ENCODE results near the gene KLB. TPM values are rescaled to one million over a fixed set of nuclear protein-coding genes. Genes with fewer than 3 reads are reported as not detected.
"Not testable (repeated sequence)": the region's sequence is repeated elsewhere in the genome, so short reads cannot be mapped to it uniquely, and the experiment has no call there.

The KLB gene
- 0.75 TPM for polyA plus RNA-seq
- long read RNA-seq, donor 1, partial matches to known transcripts: 378 of 442 reads
- long read RNA-seq, donor 1, other reads (novel, unspliced or antisense): 64 of 442 reads
- long read RNA-seq, donor 2, partial matches to known transcripts: 1,447 of 1,580 reads
- long read RNA-seq, donor 2, other reads (novel, unspliced or antisense): 133 of 1,580 reads
- long read RNA-seq, donor 3, partial matches to known transcripts: 2,521 of 2,643 reads
- long read RNA-seq, donor 3, other reads (novel, unspliced or antisense): 122 of 2,643 reads
- long read RNA-seq, donor 4, partial matches to known transcripts: 150 of 156 reads
- long read RNA-seq, donor 4, other reads (novel, unspliced or antisense): 6 of 156 reads
- long read RNA-seq, donor 5, partial matches to known transcripts: 437 of 473 reads
- long read RNA-seq, donor 5, other reads (novel, unspliced or antisense): 36 of 473 reads
- long read RNA-seq, donor 6, partial matches to known transcripts: 1,682 of 1,775 reads
- long read RNA-seq, donor 6, other reads (novel, unspliced or antisense): 93 of 1,775 reads
- long read RNA-seq, donor 7, partial matches to known transcripts: 755 of 783 reads
- long read RNA-seq, donor 7, other reads (novel, unspliced or antisense): 28 of 783 reads
- long read RNA-seq, donor 8, partial matches to known transcripts: 1,863 of 1,940 reads
- long read RNA-seq, donor 8, other reads (novel, unspliced or antisense): 77 of 1,940 reads
- long read RNA-seq, donor 9, partial matches to known transcripts: 1,691 of 1,826 reads
- long read RNA-seq, donor 9, other reads (novel, unspliced or antisense): 135 of 1,826 reads
- long read RNA-seq, donor 10: 0 reads
- long read RNA-seq, donor 11, partial matches to known transcripts: 764 of 812 reads
- long read RNA-seq, donor 11, other reads (novel, unspliced or antisense): 48 of 812 reads

GRCh38 chr4:39406763-39407583, at the start of gene KLB:
Gene KLB (plus strand): TSS chr4:39406930. CDS start chr4:39406950, 20 bp downstream.
- no peaks in the 10 kb centered on the region for H3K36me3 ChIP-seq (ENCODE audit: control insufficient read depth, insufficient read depth, low read length)
- 10% methylated on average over 4 of the region's 12 CpGs for WGBS (ENCODE audit: insufficient coverage, low lambda C conversion rate)
- no peak within 1 kb of the TSS for H3K4me3 ChIP-seq (ENCODE audit: low read length)
- H3K27me3 ChIP-seq (ENCODE audit: control insufficient read depth, insufficient read depth, low read length): no peaks in the 10 kb centered on the region
- H3K9me3 ChIP-seq (ENCODE audit: control insufficient read depth, low read depth, low read length): no peaks in the 10 kb centered on the region
- no peaks in the 10 kb centered on the region for H3K4me1 ChIP-seq (ENCODE audit: control insufficient read depth, insufficient read depth, low read length)
- peak; percentile 71 to 90 for DNase-seq
- no peak within 1 kb of the TSS for H3K27ac ChIP-seq (ENCODE audit: low read length)

DNA sequence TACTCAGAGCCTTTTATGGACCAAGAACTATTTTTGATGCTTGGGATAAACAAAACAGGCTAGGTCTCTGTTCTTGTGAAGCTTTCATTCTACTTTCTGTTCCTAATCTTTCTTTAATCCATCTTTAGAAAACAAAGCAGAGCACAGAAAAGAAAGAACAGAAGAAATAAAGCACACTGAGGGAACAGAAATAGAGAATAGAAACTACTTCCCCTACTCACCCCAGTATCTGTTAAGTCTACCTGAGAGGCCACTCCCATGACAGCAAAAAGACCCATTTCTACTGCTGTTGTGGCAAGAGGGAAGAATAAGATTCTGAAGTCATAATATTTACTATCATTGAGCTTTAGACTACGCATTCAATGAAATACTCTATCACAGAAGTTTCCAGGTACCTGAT, 49.7 kb upstream of the KLB start:
- no peaks in the 10 kb centered on the region for H3K36me3 ChIP-seq (ENCODE audit: control insufficient read depth, insufficient read depth, low read length)
- no peak overlapping the region for H3K27ac ChIP-seq (ENCODE audit: low read length)
- peaks cover 5% of the 10 kb centered on the region for H3K4me1 ChIP-seq (ENCODE audit: control insufficient read depth, insufficient read depth, low read length)
- no peaks in the 10 kb centered on the region for H3K9me3 ChIP-seq (ENCODE audit: control insufficient read depth, low read depth, low read length)
- 100% methylated on average over 1 of the region's 1 CpG for WGBS (ENCODE audit: insufficient coverage, low lambda C conversion rate)
- no peak overlapping the region for H3K4me3 ChIP-seq (ENCODE audit: low read length)
- H3K27me3 ChIP-seq (ENCODE audit: control insufficient read depth, insufficient read depth, low read length): no peaks in the 10 kb centered on the region
- no peak for DNase-seq

DNA sequence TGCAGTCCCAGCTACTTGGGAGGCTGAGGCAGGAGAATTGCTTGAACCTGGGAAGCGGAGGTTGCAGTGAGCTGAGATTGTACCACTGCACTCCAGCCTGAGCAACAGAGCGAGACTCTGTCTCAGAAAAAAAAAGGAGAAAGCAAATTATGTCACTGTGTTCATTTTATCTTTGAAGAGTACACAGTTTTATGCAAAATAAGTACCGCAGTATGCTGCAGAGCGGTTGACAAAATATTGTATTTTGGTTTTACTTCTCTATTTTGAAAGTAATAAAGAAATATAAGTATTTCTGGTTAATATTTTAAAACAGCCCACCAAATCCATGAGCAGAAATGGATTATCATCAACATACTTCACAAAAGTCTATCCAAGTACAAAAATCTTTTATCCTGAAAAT, 46.1 kb upstream of the KLB start:
- DNase-seq; H3K36me3 ChIP-seq (ENCODE audit: control insufficient read depth, insufficient read depth, low read length); H3K27me3 ChIP-seq (ENCODE audit: control insufficient read depth, insufficient read depth, low read length); H3K4me3 ChIP-seq (ENCODE audit: low read length); H3K9me3 ChIP-seq (ENCODE audit: control insufficient read depth, low read depth, low read length); H3K27ac ChIP-seq (ENCODE audit: low read length); H3K4me1 ChIP-seq (ENCODE audit: control insufficient read depth, insufficient read depth, low read length): not testable (repeated sequence)
- 100% methylated on average over 1 of the region's 4 CpGs for WGBS (ENCODE audit: insufficient coverage, low lambda C conversion rate)

- H3K36me3 ChIP-seq (ENCODE audit: control insufficient read depth, insufficient read depth, low read length): no peaks in the 10 kb centered on the region
- WGBS (ENCODE audit: insufficient coverage, low lambda C conversion rate): 83% methylated on average over 2 of the region's 3 CpGs
- no peaks in the 10 kb centered on the region for H3K27me3 ChIP-seq (ENCODE audit: control insufficient read depth, insufficient read depth, low read length)
Measured at GRCh38 chr4:39362827-39363226, 43.9 kb upstream of the KLB start.

DNA sequence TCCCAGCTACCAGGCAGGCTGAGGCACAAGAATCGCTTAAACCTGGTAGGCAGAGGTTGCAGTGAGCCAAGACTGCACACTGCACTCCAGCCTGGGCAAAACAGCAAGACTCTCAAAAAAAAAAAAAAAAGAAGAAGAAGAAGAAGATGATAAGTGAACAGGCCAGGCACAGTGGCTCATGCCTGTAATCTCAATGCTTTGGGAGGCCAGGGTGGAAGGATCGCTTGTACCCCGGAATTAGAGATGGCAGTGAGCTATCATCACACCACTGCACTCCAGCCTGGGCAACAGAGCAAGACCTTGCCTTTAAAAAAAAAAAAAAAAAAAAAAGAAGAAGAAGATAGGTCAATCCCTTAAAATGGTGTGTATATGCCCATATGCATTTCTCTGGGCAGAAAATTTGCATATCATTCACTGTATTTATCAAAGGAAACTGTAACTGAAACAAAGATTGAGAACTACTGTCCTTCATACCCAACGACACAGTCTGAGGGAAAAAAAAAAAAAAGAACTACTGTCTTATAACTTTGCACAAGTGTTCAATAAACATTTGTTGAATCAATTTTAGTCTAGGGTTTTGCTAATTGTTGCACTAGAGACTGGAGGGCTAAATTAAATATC, 42.8 kb upstream of the KLB start:
- no peaks in the 10 kb centered on the region for H3K9me3 ChIP-seq (ENCODE audit: control insufficient read depth, low read depth, low read length)
- H3K4me3 ChIP-seq (ENCODE audit: low read length): no peak overlapping the region
- WGBS (ENCODE audit: insufficient coverage, low lambda C conversion rate): no CpG with 5 or more reads among the region's 4 CpGs
- no peaks in the 10 kb centered on the region for H3K4me1 ChIP-seq (ENCODE audit: control insufficient read depth, insufficient read depth, low read length)
- no peak for DNase-seq
- H3K27ac ChIP-seq (ENCODE audit: low read length): no peak overlapping the region
- H3K36me3 ChIP-seq (ENCODE audit: control insufficient read depth, insufficient read depth, low read length): no peaks in the 10 kb centered on the region
- H3K27me3 ChIP-seq (ENCODE audit: control insufficient read depth, insufficient read depth, low read length): no peaks in the 10 kb centered on the region

More at GRCh38 chr4:39362827-39363226, 43.9 kb upstream of the KLB start:
- H3K27ac ChIP-seq (ENCODE audit: low read length): no peak overlapping the region
- no peaks in the 10 kb centered on the region for H3K4me1 ChIP-seq (ENCODE audit: control insufficient read depth, insufficient read depth, low read length)
- H3K4me3 ChIP-seq (ENCODE audit: low read length): no peak overlapping the region
- no peak for DNase-seq
- H3K9me3 ChIP-seq (ENCODE audit: control insufficient read depth, low read depth, low read length): no peaks in the 10 kb centered on the region

DNA sequence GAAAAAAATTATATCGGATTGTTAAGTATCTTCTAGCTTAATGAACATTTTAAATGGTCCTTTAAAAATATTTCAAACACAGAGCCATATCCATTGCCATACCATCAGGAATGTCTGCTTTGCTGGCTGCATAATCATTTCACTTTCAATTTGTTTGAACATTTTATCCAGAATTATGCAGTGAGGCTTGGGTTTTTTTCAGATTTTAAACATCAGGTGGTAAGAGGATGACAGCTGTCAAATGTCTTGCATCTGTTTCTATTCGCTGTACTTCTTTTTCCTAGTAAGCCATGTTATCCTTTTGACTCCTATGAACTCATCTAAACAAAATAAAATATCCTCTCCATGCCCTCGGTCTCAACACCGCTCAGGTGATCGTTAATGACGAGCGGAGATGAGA, 41.4 kb upstream of the KLB start:
- Histone ChIP-seq H3K27me3 (ENCODE audit: control insufficient read depth, insufficient read depth, low read length) (no peaks in the 10 kb centered on the region), H3K4me3 (ENCODE audit: low read length) (peak overlapping the region; percentile 93), H3K27ac (ENCODE audit: low read length) (peak overlapping the region; percentile 86), H3K36me3 (ENCODE audit: control insufficient read depth, insufficient read depth, low read length) (no peaks in the 10 kb centered on the region), H3K9me3 (ENCODE audit: control insufficient read depth, low read depth, low read length) (no peaks in the 10 kb centered on the region), H3K4me1 (ENCODE audit: control insufficient read depth, insufficient read depth, low read length) (no peaks in the 10 kb centered on the region)
- no peak for DNase-seq
- no CpG with 5 or more reads among the region's 7 CpGs for WGBS (ENCODE audit: insufficient coverage, low lambda C conversion rate)

- Histone ChIP-seq H3K4me1 (ENCODE audit: control insufficient read depth, insufficient read depth, low read length) (no peaks in the 10 kb centered on the region), H3K27ac (ENCODE audit: low read length) (peak within 1 kb of the TSS; percentile 86), H3K27me3 (ENCODE audit: control insufficient read depth, insufficient read depth, low read length) (no peaks in the 10 kb centered on the region), H3K4me3 (ENCODE audit: low read length) (peak within 1 kb of the TSS; percentile 93), H3K9me3 (ENCODE audit: control insufficient read depth, low read depth, low read length) (peaks cover 3% of the 10 kb centered on the region), H3K36me3 (ENCODE audit: control insufficient read depth, insufficient read depth, low read length) (no peaks in the 10 kb centered on the region)
- peak; percentile 94 to 96 for DNase-seq
- no CpG with 5 or more reads among the region's 60 CpGs for WGBS (ENCODE audit: insufficient coverage, low lambda C conversion rate)
Measured at GRCh38 chr4:39365830-39366771, 40.6 kb upstream of the KLB start, which contains the start of gene RFC1. Gene RFC1 (minus strand): TSS chr4:39366362. CDS start chr4:39366241, 121 bp downstream.

GRCh38 chr4:39367166-39367565, 39.6 kb upstream of the KLB start:
- no peak for DNase-seq

DNA sequence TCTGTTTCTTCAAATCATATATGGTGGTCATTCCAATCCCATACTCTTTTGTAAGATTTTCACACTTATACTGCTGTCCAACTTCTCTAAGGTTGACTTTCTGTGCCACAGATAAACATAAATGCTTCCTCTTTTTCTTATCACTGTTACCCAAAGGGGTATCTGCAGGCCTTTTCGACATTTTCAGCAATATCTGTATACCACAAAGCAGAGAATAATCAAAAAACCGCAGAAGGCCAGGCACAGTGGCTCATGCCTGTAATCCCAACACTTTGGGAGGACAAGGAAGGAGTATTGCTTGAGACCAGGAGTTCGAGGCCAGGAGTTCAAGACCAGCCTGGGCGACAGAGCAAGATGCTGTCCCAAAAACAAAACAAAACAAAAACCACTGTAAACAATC, 37.4 kb upstream of the KLB start:
- Histone ChIP-seq H3K27ac (ENCODE audit: low read length) (no peak overlapping the region), H3K36me3 (ENCODE audit: control insufficient read depth, insufficient read depth, low read length) (no peaks in the 10 kb centered on the region), H3K9me3 (ENCODE audit: control insufficient read depth, low read depth, low read length) (peaks cover 3% of the 10 kb centered on the region), H3K4me1 (ENCODE audit: control insufficient read depth, insufficient read depth, low read length) (no peaks in the 10 kb centered on the region), H3K27me3 (ENCODE audit: control insufficient read depth, insufficient read depth, low read length) (no peaks in the 10 kb centered on the region), H3K4me3 (ENCODE audit: low read length) (no peak overlapping the region)
- DNase-seq: no peak
- WGBS (ENCODE audit: insufficient coverage, low lambda C conversion rate): 80% methylated on average over 2 of the region's 4 CpGs

More at GRCh38 chr4:39367166-39367565, 39.6 kb upstream of the KLB start:
- Histone ChIP-seq H3K27ac (ENCODE audit: low read length) (no peak overlapping the region), H3K9me3 (ENCODE audit: control insufficient read depth, low read depth, low read length) (peaks cover 3% of the 10 kb centered on the region), H3K27me3 (ENCODE audit: control insufficient read depth, insufficient read depth, low read length) (no peaks in the 10 kb centered on the region), H3K4me1 (ENCODE audit: control insufficient read depth, insufficient read depth, low read length) (no peaks in the 10 kb centered on the region), H3K4me3 (ENCODE audit: low read length) (no peak overlapping the region), H3K36me3 (ENCODE audit: control insufficient read depth, insufficient read depth, low read length) (no peaks in the 10 kb centered on the region)
- WGBS (ENCODE audit: insufficient coverage, low lambda C conversion rate): 70% methylated on average over 2 of the region's 6 CpGs

All from large intestine (tissue), 12 donors.